GM21526 (cell line): Measurements from ENCODE around the gene MEX3B.
"Not testable (repeated sequence)": the region's sequence is repeated elsewhere in the genome, so short reads cannot be mapped to it uniquely, and the experiment has no call there.

Experiments
- ATAC-seq: cut with Tn5 transposase; IDR thresholded peaks from one replicate; pipeline ENCODE4 v1.9.1; 2021; ENCODE audit warnings: moderate library complexity; ENCODE audit not compliant: unreplicated experiment, low FRiP score

MEX3B gene

GRCh38 chr15:82014989-82015388 is 30.8 kb downstream of the MEX3B start:
- no peak for ATAC-seq

- no peak for ATAC-seq
Observed at GRCh38 chr15:82012908-82013307, 32.9 kb downstream of the MEX3B start.

GRCh38 chr15:82005239-82005638 is 40.6 kb downstream of the MEX3B start:
- no peak for ATAC-seq

GRCh38 chr15:82003916-82004315 is 41.9 kb downstream of the MEX3B start:
- no peak for ATAC-seq

GRCh38 chr15:81995081-81995480 is 50.7 kb downstream of the MEX3B start:
- not testable (repeated sequence) for ATAC-seq

GRCh38 chr15:81992523-81992922 is 53.3 kb downstream of the MEX3B start:
- no peak for ATAC-seq
